Ovary (tissue), 3 donors: Measurements from ENCODE around the gene BICDL1.

Experiments used
- CTCF ChIP-seq, 3 donors: fragments of 450-650 bp in 2 of 3; fragments of 200-600 bp in 1 of 3; IDR thresholded peaks; one replicate each; pipeline versions ENCODE4 v1.5.1 to v1.8.0; 2016 to 2022; ENCODE audit warnings: antibody characterized with exemption in 3 of 3, mild to moderate bottlenecking in 1 of 3
- POLR2A ChIP-seq: fragments of 450-650 bp; IDR thresholded peaks from one replicate; pipeline ENCODE4 v1.6.1; 2017; ENCODE audit warnings: antibody characterized with exemption, mild to moderate bottlenecking, moderate library complexity
- donor health status: DM: no; HTN: no; CAD: no.

- TF ChIP-seq CTCF (IDR thresholded peaks at IDR 0.05): no peak
- TF ChIP-seq POLR2A: no peak
Observed at GRCh38 chr12:120132863-120133385, 143.9 kb downstream of the BICDL1 start.
